Measurements from ENCODE around the gene IGF1R.

Gene IGF1R

GRCh38 chr15:98800437-98801233, 152.3 kb downstream of the IGF1R start:
- H3K36me3 Mint-ChIP-seq: no peaks in the 10 kb centered on the region
- no peak overlapping the region for H3K4me3 Mint-ChIP-seq
- no peak for ATAC-seq
- no peak for DNase-seq (ENCODE audit: low spot score in 2 of 2)
- H3K4me1 Mint-ChIP-seq: peaks cover 21% of the 10 kb centered on the region
- no peaks in the 10 kb centered on the region for H3K9me3 Mint-ChIP-seq
- H3K27ac Mint-ChIP-seq: no peak overlapping the region

- Mint-ChIP-seq H3K27ac (no peak overlapping the region), H3K36me3 (no peaks in the 10 kb centered on the region), H3K9me3 (no peaks in the 10 kb centered on the region), H3K4me1 (peaks cover 21% of the 10 kb centered on the region), H3K4me3 (no peak overlapping the region)
- ATAC-seq (no peak), DNase-seq (ENCODE audit: low spot score in 2 of 2) (no peak)
These were observed 152.9 kb downstream of the IGF1R start for GRCh38 chr15:98801234-98801561.

- no peak for DNase-seq (ENCODE audit: low spot score in 2 of 2)
- Mint-ChIP-seq H3K36me3 (no peaks in the 10 kb centered on the region), H3K4me3 (no peak overlapping the region), H3K9me3 (no peaks in the 10 kb centered on the region), H3K4me1 (peaks cover 21% of the 10 kb centered on the region), H3K27ac (no peak overlapping the region)
- no peak for ATAC-seq
These were observed 153.8 kb downstream of the IGF1R start for GRCh38 chr15:98802187-98802586.

GRCh38 chr15:98803228-98804056, 155.1 kb downstream of the IGF1R start:
- Mint-ChIP-seq H3K27ac (no peak overlapping the region), H3K9me3 (no peaks in the 10 kb centered on the region), H3K4me1 (peaks cover 13% of the 10 kb centered on the region), H3K36me3 (no peaks in the 10 kb centered on the region), H3K4me3 (no peak overlapping the region)
- ATAC-seq (no peak), DNase-seq (ENCODE audit: low spot score in 2 of 2) (no peak)

GRCh38 chr15:98804057-98804380, 155.7 kb downstream of the IGF1R start:
- DNase-seq (ENCODE audit: low spot score in 2 of 2): no peak
- H3K4me1 Mint-ChIP-seq: peaks cover 11% of the 10 kb centered on the region
- H3K4me3 Mint-ChIP-seq: no peak overlapping the region
- no peaks in the 10 kb centered on the region for H3K9me3 Mint-ChIP-seq
- no peak overlapping the region for H3K27ac Mint-ChIP-seq
- no peaks in the 10 kb centered on the region for H3K36me3 Mint-ChIP-seq
- ATAC-seq: no peak

- Mint-ChIP-seq H3K27ac (peak overlapping the region; percentile 70), H3K9me3 (no peaks in the 10 kb centered on the region), H3K36me3 (no peaks in the 10 kb centered on the region), H3K4me3 (no peak overlapping the region), H3K4me1 (peaks cover 9% of the 10 kb centered on the region)
- ATAC-seq (no peak), DNase-seq (ENCODE audit: low spot score in 2 of 2) (no peak)
These were observed 157.3 kb downstream of the IGF1R start for GRCh38 chr15:98805434-98806274.

- DNase-seq (ENCODE audit: low spot score in 2 of 2): no peak
- peaks cover 2% of the 10 kb centered on the region for H3K4me1 Mint-ChIP-seq
- H3K9me3 Mint-ChIP-seq: no peaks in the 10 kb centered on the region
- H3K4me3 Mint-ChIP-seq: no peak overlapping the region
- no peak for ATAC-seq
- peak overlapping the region; percentile 70 for H3K27ac Mint-ChIP-seq
- no peaks in the 10 kb centered on the region for H3K36me3 Mint-ChIP-seq
These were observed 158.0 kb downstream of the IGF1R start for GRCh38 chr15:98806275-98806895.

- no peak overlapping the region for H3K4me3 Mint-ChIP-seq
- no peak overlapping the region for H3K27ac Mint-ChIP-seq
- H3K9me3 Mint-ChIP-seq: no peaks in the 10 kb centered on the region
- DNase-seq (ENCODE audit: low spot score in 2 of 2): no peak
- H3K36me3 Mint-ChIP-seq: no peaks in the 10 kb centered on the region
- no peaks in the 10 kb centered on the region for H3K4me1 Mint-ChIP-seq
- ATAC-seq: no peak
These were observed 158.9 kb downstream of the IGF1R start for GRCh38 chr15:98807262-98807661.

- Mint-ChIP-seq H3K9me3 (no peaks in the 10 kb centered on the region), H3K27ac (no peak overlapping the region), H3K4me1 (no peaks in the 10 kb centered on the region), H3K36me3 (no peaks in the 10 kb centered on the region), H3K4me3 (no peak overlapping the region)
- DNase-seq (ENCODE audit: low spot score in 2 of 2) (no peak), ATAC-seq (no peak)
These were observed 160.9 kb downstream of the IGF1R start for GRCh38 chr15:98809273-98809672.

- no peak for DNase-seq (ENCODE audit: low spot score in 2 of 2)
These were observed 164.5 kb downstream of the IGF1R start for GRCh38 chr15:98812716-98813446.

GRCh38 chr15:98813951-98814350, 165.6 kb downstream of the IGF1R start:
- Mint-ChIP-seq H3K27ac (no peak overlapping the region), H3K4me1 (no peaks in the 10 kb centered on the region), H3K36me3 (no peaks in the 10 kb centered on the region), H3K4me3 (no peak overlapping the region), H3K9me3 (no peaks in the 10 kb centered on the region)
- no peak for DNase-seq (ENCODE audit: low spot score in 2 of 2)
- ATAC-seq: no peak

More at GRCh38 chr15:98812716-98813446, 164.5 kb downstream of the IGF1R start:
- H3K4me3 Mint-ChIP-seq: no peak overlapping the region
- no peak overlapping the region for H3K27ac Mint-ChIP-seq
- no peak for ATAC-seq
- H3K36me3 Mint-ChIP-seq: no peaks in the 10 kb centered on the region
- no peaks in the 10 kb centered on the region for H3K4me1 Mint-ChIP-seq
- H3K9me3 Mint-ChIP-seq: no peaks in the 10 kb centered on the region

- H3K4me3 Mint-ChIP-seq: no peak overlapping the region
- ATAC-seq: no peak
- no peak for DNase-seq (ENCODE audit: low spot score in 2 of 2)
- H3K27ac Mint-ChIP-seq: no peak overlapping the region
- H3K4me1 Mint-ChIP-seq: no peaks in the 10 kb centered on the region
- H3K9me3 Mint-ChIP-seq: no peaks in the 10 kb centered on the region
- H3K36me3 Mint-ChIP-seq: no peaks in the 10 kb centered on the region
These were observed 166.9 kb downstream of the IGF1R start for GRCh38 chr15:98815207-98815606.

- ATAC-seq (no peak), DNase-seq (ENCODE audit: low spot score in 2 of 2) (no peak)
- H3K4me1 Mint-ChIP-seq: no peaks in the 10 kb centered on the region
- H3K36me3 Mint-ChIP-seq: no peaks in the 10 kb centered on the region
- H3K9me3 Mint-ChIP-seq: no peaks in the 10 kb centered on the region
- no peak overlapping the region for H3K27ac Mint-ChIP-seq
- no peak overlapping the region for H3K4me3 Mint-ChIP-seq
These were observed 169.4 kb downstream of the IGF1R start for GRCh38 chr15:98817745-98818144.

GRCh38 chr15:98823012-98823458, 174.7 kb downstream of the IGF1R start:
- no peaks in the 10 kb centered on the region for H3K9me3 Mint-ChIP-seq
- no peaks in the 10 kb centered on the region for H3K4me1 Mint-ChIP-seq
- no peak for DNase-seq (ENCODE audit: low spot score in 2 of 2)
- H3K4me3 Mint-ChIP-seq: no peak overlapping the region
- no peak overlapping the region for H3K27ac Mint-ChIP-seq
- H3K36me3 Mint-ChIP-seq: no peaks in the 10 kb centered on the region
- peak; percentile 34 for ATAC-seq
